Activated T-cell treated with anti-CD3 and anti-CD28 coated beads, Interleukin-2, amount 50 U/mL, for 4 hours (primary cell): Measurements from ENCODE around the gene BTF3. TPM values are rescaled to one million over a fixed set of nuclear protein-coding genes. Genes with fewer than 3 reads are reported as not detected.

Source experiments
- ATAC-seq, 2 donors: fragments of 200-7000 bp; cut with Tn5 transposase; one replicate each; pipeline ENCODE4 v1.10.0; 2021
- DNase-seq: peaks from one replicate; pipeline ENCODE4 v3.0.0-alpha.2; 2020
- H3K27me3 Mint-ChIP-seq: one replicate; pipeline ENCODE4 v1.8.0; 2021; ENCODE audit warnings: low read depth, mixed read lengths
- H3K36me3 Mint-ChIP-seq: one replicate; pipeline ENCODE4 v1.8.0; 2022; ENCODE audit warnings: mixed read lengths; ENCODE audit not compliant: insufficient read depth
- H3K4me1 Mint-ChIP-seq: one replicate; pipeline ENCODE4 v1.8.0; 2021; ENCODE audit warnings: low read depth, mixed read lengths
- H3K4me3 Mint-ChIP-seq: one replicate; pipeline ENCODE4 v1.8.0; 2021; ENCODE audit warnings: mild to moderate bottlenecking, moderate library complexity, mixed read lengths
- H3K9me3 Mint-ChIP-seq: one replicate; pipeline ENCODE4 v1.8.0; 2021; ENCODE audit warnings: mixed read lengths
- total RNA-seq, 3 donors: library from RNA; stranded (reverse); gene quantifications; one replicate each; pipeline ENCODE4 v1.2.1, GENCODE V29; 2021

BTF3 gene
- total RNA-seq, 3 donors from 2014 or later: 967 to 1,090 (median 1,019) TPM

GRCh38 chr5:73525606-73526203, 27.5 kb downstream of the BTF3 start:
- no peaks in the 10 kb centered on the region for H3K4me1 Mint-ChIP-seq
- DNase-seq (no peak), ATAC-seq (no peak)
- no peaks in the 10 kb centered on the region for H3K9me3 Mint-ChIP-seq
- H3K4me3 Mint-ChIP-seq: no peak overlapping the region
- H3K36me3 Mint-ChIP-seq: no peaks in the 10 kb centered on the region
- H3K27me3 Mint-ChIP-seq: peaks cover 11% of the 10 kb centered on the region

GRCh38 chr5:73528248-73528647, 30.0 kb downstream of the BTF3 start:
- peaks cover 18% of the 10 kb centered on the region for H3K27me3 Mint-ChIP-seq
- no peaks in the 10 kb centered on the region for H3K4me1 Mint-ChIP-seq
- H3K36me3 Mint-ChIP-seq: no peaks in the 10 kb centered on the region
- DNase-seq (no peak), ATAC-seq (no peak)
- H3K4me3 Mint-ChIP-seq: no peak overlapping the region
- no peaks in the 10 kb centered on the region for H3K9me3 Mint-ChIP-seq

DNA sequence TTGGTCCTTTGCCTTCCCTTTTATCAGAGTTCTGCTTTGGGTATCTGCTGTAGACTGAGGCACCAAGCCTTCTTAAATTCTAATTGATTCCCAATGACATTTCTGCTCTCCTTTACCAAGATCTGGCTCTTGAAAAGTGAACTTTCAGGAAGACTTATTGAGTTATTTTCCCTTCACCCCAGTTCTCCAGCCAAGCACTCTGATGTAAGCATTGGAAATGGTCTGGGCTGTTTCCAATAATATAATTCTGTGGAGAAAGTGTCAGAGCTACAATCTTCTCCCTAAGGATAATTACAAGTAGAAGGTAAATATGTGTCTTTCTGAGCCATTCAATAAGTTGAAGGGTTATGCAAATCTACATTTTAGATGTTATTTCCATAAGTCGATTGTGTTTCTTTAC, 30.8 kb downstream of the BTF3 start:
- H3K4me3 Mint-ChIP-seq: no peak overlapping the region
- no peak for ATAC-seq

GRCh38 chr5:73531356-73531755, 33.1 kb downstream of the BTF3 start:
- Mint-ChIP-seq H3K4me3 (no peak overlapping the region), H3K9me3 (no peaks in the 10 kb centered on the region), H3K4me1 (no peaks in the 10 kb centered on the region), H3K27me3 (peaks cover 24% of the 10 kb centered on the region), H3K36me3 (no peaks in the 10 kb centered on the region)
- DNase-seq (no peak), ATAC-seq (no peak)

More for the DNA sequence above, 30.8 kb downstream of the BTF3 start:
- H3K36me3 Mint-ChIP-seq: no peaks in the 10 kb centered on the region
- H3K9me3 Mint-ChIP-seq: no peaks in the 10 kb centered on the region
- no peak for DNase-seq
- no peaks in the 10 kb centered on the region for H3K4me1 Mint-ChIP-seq
- H3K27me3 Mint-ChIP-seq: peaks cover 24% of the 10 kb centered on the region

- no peak for DNase-seq
- Mint-ChIP-seq H3K9me3 (no peaks in the 10 kb centered on the region), H3K4me1 (no peaks in the 10 kb centered on the region), H3K4me3 (no peak overlapping the region), H3K27me3 (peaks cover 24% of the 10 kb centered on the region), H3K36me3 (no peaks in the 10 kb centered on the region)
- ATAC-seq: no peak
Observed at GRCh38 chr5:73532195-73532594, 34.0 kb downstream of the BTF3 start.

DNA sequence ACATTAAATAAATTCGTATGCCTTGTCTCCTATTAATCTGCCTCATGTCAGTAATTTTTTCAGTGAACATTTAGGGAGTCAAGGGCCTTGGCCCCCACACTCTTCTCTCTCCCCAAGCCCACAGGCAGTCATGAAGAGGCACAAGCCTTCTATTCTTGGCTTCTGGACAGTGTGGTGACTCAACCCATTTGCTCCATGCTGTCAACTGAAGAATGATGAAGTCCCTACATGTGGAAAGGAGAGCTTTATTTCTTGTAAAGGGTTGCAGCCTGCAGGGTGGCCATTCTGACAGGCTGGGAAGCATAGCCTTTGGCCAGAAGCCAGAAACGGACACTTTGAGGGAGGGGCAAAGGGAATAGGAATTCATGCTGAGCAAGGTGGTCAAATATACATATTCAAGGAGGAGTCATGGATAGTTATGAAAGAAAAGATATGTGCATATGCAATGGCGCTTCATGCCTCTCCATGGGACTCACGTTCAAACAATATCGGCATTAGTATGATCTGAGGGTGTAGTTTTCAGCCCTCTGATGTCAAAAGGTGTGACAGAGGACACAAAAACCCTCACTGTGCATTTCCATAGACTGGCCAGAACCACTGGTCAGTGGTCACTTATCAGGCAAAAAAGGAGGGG, 35.9 kb downstream of the BTF3 start:
- DNase-seq: no peak
- H3K9me3 Mint-ChIP-seq: no peaks in the 10 kb centered on the region
- no peaks in the 10 kb centered on the region for H3K36me3 Mint-ChIP-seq
- no peak overlapping the region for H3K4me3 Mint-ChIP-seq
- ATAC-seq: no peak
- no peaks in the 10 kb centered on the region for H3K4me1 Mint-ChIP-seq
- peaks cover 17% of the 10 kb centered on the region for H3K27me3 Mint-ChIP-seq

DNA sequence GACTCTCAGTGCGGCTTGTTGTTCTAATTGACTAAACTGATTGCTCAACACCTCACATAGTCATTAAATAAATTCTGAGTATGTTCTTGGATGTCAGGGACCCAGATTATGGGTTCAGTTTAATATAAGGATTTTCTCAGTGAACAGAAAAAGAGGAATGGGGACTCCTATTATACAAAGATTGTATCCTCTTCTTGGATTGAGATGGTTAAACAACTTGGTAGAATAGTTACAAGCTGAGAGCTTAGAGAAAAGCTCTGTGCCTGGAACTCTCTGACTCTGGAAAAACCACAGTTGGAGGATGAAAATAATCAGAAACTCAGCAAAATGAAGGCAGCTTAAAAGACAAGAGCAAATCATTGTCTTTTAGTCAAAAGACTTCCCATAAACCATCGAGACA, 36.7 kb downstream of the BTF3 start:
- Mint-ChIP-seq H3K36me3 (no peaks in the 10 kb centered on the region), H3K27me3 (peaks cover 17% of the 10 kb centered on the region), H3K9me3 (no peaks in the 10 kb centered on the region), H3K4me3 (no peak overlapping the region), H3K4me1 (no peaks in the 10 kb centered on the region)
- DNase-seq (no peak), ATAC-seq (no peak)

DNA sequence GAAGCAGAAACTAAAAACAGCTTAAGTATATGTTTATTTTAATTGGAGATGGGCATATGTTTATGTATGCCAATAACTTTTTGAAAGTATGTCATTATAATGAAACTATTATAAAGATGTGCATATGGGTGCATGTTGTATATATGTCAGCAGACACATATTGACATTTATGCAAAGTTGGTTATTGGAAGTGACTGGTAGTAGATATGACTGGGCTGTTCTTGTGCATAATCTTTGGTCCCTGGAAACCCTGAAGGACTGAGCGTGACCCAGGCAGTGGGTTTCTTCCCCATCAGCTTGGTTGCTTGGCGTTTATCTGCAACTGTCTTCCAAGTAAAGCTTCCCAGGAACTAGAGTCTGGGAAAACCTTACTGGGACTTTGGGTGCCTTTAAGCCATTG, 41.5 kb downstream of the BTF3 start:
- no peaks in the 10 kb centered on the region for H3K9me3 Mint-ChIP-seq
- H3K4me3 Mint-ChIP-seq: no peak overlapping the region
- H3K36me3 Mint-ChIP-seq: no peaks in the 10 kb centered on the region
- no peaks in the 10 kb centered on the region for H3K4me1 Mint-ChIP-seq
- H3K27me3 Mint-ChIP-seq: peaks cover 18% of the 10 kb centered on the region
- DNase-seq: no peak
- no peak for ATAC-seq

- Mint-ChIP-seq H3K4me1 (no peaks in the 10 kb centered on the region), H3K9me3 (no peaks in the 10 kb centered on the region), H3K4me3 (no peak overlapping the region), H3K27me3 (peaks cover 18% of the 10 kb centered on the region), H3K36me3 (no peaks in the 10 kb centered on the region)
- DNase-seq: no peak
- ATAC-seq: no peak
Observed at GRCh38 chr5:73540192-73540591, 42.0 kb downstream of the BTF3 start.

GRCh38 chr5:73542020-73542419, 43.8 kb downstream of the BTF3 start:
- no peaks in the 10 kb centered on the region for H3K4me1 Mint-ChIP-seq
- ATAC-seq (no peak), DNase-seq (no peak)
- H3K4me3 Mint-ChIP-seq: no peak overlapping the region
- H3K9me3 Mint-ChIP-seq: no peaks in the 10 kb centered on the region
- H3K36me3 Mint-ChIP-seq: no peaks in the 10 kb centered on the region
- peaks cover 18% of the 10 kb centered on the region for H3K27me3 Mint-ChIP-seq

DNA sequence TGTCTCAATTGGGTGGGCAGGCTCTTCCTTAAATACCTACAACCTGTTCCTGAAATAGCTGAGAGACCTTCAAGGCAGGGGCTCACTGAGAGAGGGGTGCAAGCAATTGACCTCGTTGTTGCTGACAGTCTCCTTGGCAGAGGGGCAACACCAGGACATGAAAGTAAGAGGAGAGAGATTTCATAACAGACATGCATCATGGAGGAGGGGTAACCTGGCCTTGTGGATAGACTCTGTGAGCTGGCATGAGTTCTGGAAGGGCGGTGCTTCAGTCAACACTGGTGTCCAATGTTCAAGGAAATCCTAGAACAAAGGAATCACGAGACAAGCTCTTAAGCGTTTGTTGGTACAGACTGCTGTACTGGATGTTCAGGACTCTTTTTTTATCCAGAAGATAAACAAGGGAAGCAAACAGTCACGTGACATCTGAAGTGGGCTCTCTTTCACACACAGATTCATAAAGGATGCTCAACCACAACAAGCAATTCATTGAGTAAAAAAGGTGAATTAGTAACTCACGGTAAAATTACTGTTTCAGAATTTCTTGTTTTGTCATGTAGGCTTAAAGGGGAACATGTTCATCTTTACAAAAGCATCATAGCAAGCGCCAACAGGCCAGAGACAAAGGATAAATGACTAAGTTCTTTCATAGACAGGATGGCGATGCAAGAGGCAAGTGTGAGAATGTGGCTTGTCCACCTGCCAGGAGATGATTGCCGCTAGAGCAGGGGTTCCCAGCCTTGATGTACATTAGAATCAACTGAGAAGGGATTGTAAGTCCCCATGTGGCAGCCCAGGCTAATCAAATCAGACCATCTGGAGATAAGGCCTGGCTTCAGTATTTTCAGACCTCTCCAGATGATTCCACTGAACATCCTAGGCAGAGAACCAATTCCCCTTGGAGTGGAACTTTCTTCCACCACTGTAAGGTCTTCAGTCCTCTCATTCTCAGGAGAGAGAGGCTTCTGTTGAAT, 46.5 kb downstream of the BTF3 start:
- H3K4me3 Mint-ChIP-seq: no peak overlapping the region
- no peak for ATAC-seq
- no peak for DNase-seq
- no peaks in the 10 kb centered on the region for H3K9me3 Mint-ChIP-seq
- H3K4me1 Mint-ChIP-seq: no peaks in the 10 kb centered on the region
- no peaks in the 10 kb centered on the region for H3K36me3 Mint-ChIP-seq
- peaks cover 18% of the 10 kb centered on the region for H3K27me3 Mint-ChIP-seq

GRCh38 chr5:73545403-73545779, 47.1 kb downstream of the BTF3 start:
- H3K4me3 Mint-ChIP-seq: no peak overlapping the region
- no peaks in the 10 kb centered on the region for H3K36me3 Mint-ChIP-seq
- DNase-seq: no peak
- H3K27me3 Mint-ChIP-seq: peaks cover 14% of the 10 kb centered on the region
- ATAC-seq: no peak
- no peaks in the 10 kb centered on the region for H3K4me1 Mint-ChIP-seq
- H3K9me3 Mint-ChIP-seq: no peaks in the 10 kb centered on the region

GRCh38 chr5:73550016-73550415, 51.8 kb downstream of the BTF3 start:
- Mint-ChIP-seq H3K36me3 (peaks cover 13% of the 10 kb centered on the region), H3K4me1 (no peaks in the 10 kb centered on the region), H3K27me3 (no peaks in the 10 kb centered on the region), H3K4me3 (no peak overlapping the region), H3K9me3 (no peaks in the 10 kb centered on the region)
- ATAC-seq (no peak), DNase-seq (no peak)

DNA sequence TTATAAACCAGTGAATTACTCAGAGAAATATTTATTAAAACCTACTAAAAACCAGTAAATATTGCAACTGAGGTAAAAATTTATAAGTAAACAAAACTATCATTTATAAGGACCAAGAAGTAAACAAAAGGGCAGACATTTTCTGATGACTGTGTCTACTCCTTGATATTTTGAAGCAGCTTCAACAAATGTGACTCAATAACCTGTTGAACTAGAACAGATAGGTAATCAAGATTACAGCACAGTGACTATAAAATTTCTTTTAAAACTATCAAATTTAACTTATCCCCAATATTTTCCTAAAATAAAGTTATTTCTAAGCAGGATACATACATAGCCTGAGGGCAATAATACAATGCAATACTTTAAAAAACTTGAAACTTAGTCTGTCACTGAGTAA, 54.4 kb downstream of the BTF3 start:
- no peak overlapping the region for H3K4me3 Mint-ChIP-seq
- no peak for DNase-seq
- peaks cover 15% of the 10 kb centered on the region for H3K36me3 Mint-ChIP-seq
- no peaks in the 10 kb centered on the region for H3K27me3 Mint-ChIP-seq
- no peak for ATAC-seq
- H3K4me1 Mint-ChIP-seq: no peaks in the 10 kb centered on the region
- H3K9me3 Mint-ChIP-seq: no peaks in the 10 kb centered on the region
